ENCODE measurements around the gene OCLN. TPM values are rescaled to one million over a fixed set of nuclear protein-coding genes. Genes with fewer than 3 reads are reported as not detected.
"Not testable (repeated sequence)": the region's sequence is repeated elsewhere in the genome, so short reads cannot be mapped to it uniquely, and the experiment has no call there.

The OCLN gene, protein sequence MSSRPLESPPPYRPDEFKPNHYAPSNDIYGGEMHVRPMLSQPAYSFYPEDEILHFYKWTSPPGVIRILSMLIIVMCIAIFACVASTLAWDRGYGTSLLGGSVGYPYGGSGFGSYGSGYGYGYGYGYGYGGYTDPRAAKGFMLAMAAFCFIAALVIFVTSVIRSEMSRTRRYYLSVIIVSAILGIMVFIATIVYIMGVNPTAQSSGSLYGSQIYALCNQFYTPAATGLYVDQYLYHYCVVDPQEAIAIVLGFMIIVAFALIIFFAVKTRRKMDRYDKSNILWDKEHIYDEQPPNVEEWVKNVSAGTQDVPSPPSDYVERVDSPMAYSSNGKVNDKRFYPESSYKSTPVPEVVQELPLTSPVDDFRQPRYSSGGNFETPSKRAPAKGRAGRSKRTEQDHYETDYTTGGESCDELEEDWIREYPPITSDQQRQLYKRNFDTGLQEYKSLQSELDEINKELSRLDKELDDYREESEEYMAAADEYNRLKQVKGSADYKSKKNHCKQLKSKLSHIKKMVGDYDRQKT
- 19.8 and 45.6 TPM in 2 replicates for total RNA-seq (2014; rRNA removed; shearing (Covaris generic))

- Histone ChIP-seq H3K27ac (peak within 1 kb of the TSS; percentile 62), H3K9me3 (replicated peaks) (no peaks in the 10 kb centered on the region), H3K36me3 (no peaks in the 10 kb centered on the region), H3K27me3 (replicated peaks) (no peaks in the 10 kb centered on the region), H3K4me1 (replicated peaks) (peaks cover 41% of the 10 kb centered on the region), H3K4me3 (peak within 1 kb of the TSS; percentile 75)
- peak; percentile 61 to 67 for DNase-seq (ENCODE audit: low read depth in 1 of 2, low spot score in 2 of 2)
These were observed at the start of gene OCLN for GRCh38 chr5:69492391-69492922. Gene OCLN (plus strand): TSS chr5:69492790. CDS start chr5:69504245, 11,455 bp downstream.

GRCh38 chr5:69444127-69444754 lies 48.3 kb upstream of the OCLN start:
- Histone ChIP-seq H3K27me3 (replicated peaks) (no peaks in the 10 kb centered on the region), H3K36me3 (no peaks in the 10 kb centered on the region), H3K4me3 (no peak overlapping the region), H3K4me1 (replicated peaks) (no peaks in the 10 kb centered on the region), H3K27ac (no peak overlapping the region), H3K9me3 (replicated peaks) (no peaks in the 10 kb centered on the region)
- DNase-seq (ENCODE audit: low read depth in 1 of 2, low spot score in 2 of 2), result no peak

DNA sequence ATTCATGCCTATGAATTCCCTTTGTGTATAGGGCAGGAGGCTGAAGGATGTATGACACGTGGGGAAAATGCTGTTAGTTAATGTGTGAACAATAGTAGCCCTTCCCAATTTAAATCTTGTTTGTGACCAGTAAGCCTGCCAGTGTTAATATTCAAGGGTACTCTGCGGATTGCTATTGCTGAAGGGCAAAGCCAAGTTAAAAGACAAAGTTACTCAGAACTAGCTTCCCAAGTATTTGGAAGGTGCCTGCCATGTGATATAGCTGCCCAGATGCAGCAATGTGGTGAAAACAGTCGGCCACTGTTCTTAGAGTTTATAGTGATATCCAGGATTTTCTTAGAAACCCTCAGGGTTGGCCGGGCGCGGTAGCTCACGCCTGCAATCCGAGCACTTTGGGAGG lies 43.1 kb upstream of the OCLN start:
- Histone ChIP-seq H3K36me3 (no peaks in the 10 kb centered on the region), H3K4me1 (replicated peaks) (peaks cover 9% of the 10 kb centered on the region), H3K9me3 (replicated peaks) (no peaks in the 10 kb centered on the region), H3K4me3 (no peak overlapping the region), H3K27ac (no peak overlapping the region), H3K27me3 (replicated peaks) (no peaks in the 10 kb centered on the region)
- no peak for DNase-seq (ENCODE audit: low read depth in 1 of 2, low spot score in 2 of 2)

DNA sequence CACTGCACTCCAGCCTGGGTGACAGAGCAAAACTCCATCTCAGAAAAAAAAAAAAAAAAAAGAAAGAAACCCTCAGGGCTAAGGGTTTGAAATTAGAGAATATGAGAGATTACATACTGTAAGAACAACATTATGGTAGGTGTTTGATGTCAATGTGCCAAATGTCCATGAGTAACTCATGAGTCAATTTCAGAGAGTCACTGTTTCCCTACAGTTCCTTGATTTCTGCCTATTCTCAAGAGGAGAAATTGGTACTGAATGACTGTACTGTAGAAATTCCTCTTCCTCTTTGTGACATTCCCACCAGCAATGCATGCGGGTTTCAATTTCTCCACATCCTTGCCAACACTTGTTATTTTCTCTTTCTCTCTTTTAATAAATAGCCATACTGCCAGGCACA lies 42.5 kb upstream of the OCLN start:
- peak in 1 of 2 experiments; percentile 64 for DNase-seq (ENCODE audit: low read depth in 1 of 2, low spot score in 2 of 2)
- Histone ChIP-seq H3K36me3 (no peaks in the 10 kb centered on the region), H3K9me3 (replicated peaks) (no peaks in the 10 kb centered on the region), H3K27me3 (replicated peaks) (no peaks in the 10 kb centered on the region), H3K4me3 (no peak overlapping the region), H3K27ac (peak overlapping the region; percentile 44; the same call in 1 of the 2 replicates), H3K4me1 (replicated peaks) (peaks cover 10% of the 10 kb centered on the region)

GRCh38 chr5:69450527-69450926 lies 42.1 kb upstream of the OCLN start:
- peak overlapping the region; percentile 44; the same call in 1 of the 2 replicates for H3K27ac ChIP-seq
- not testable (repeated sequence) for H3K9me3 ChIP-seq (replicated peaks); H3K27me3 ChIP-seq (replicated peaks); DNase-seq (ENCODE audit: low read depth in 1 of 2, low spot score in 2 of 2); H3K4me3 ChIP-seq; H3K4me1 ChIP-seq (replicated peaks); H3K36me3 ChIP-seq

- no peaks in the 10 kb centered on the region for H3K27me3 ChIP-seq (replicated peaks)
- no peak for DNase-seq (ENCODE audit: low read depth in 1 of 2, low spot score in 2 of 2)
- H3K4me1 ChIP-seq (replicated peaks), result peaks cover 10% of the 10 kb centered on the region
- no peak overlapping the region for H3K4me3 ChIP-seq
- H3K36me3 ChIP-seq, result no peaks in the 10 kb centered on the region
- H3K27ac ChIP-seq, result no peak overlapping the region
- no peaks in the 10 kb centered on the region for H3K9me3 ChIP-seq (replicated peaks)
These were observed 40.5 kb upstream of the OCLN start for GRCh38 chr5:69451941-69452647.

DNA sequence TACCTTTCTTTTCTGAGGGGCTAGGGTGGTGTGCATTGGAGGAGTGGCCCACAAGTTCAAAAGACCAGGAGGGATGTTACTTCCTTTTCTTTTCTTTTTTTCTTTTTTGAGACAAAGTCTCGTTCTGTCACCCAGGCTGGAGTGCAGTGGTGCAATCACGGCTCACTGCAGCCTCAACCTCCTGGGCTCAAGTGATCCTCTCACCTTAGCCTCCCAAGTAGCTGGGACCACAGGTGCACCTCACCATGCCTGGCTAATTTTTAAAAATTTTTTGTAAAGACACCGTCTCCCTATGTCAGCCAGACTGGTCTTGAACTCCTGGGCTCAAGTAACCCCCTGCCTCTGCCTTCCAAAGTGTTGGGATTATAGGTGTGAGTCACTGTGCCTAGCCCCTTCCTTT lies 39.1 kb upstream of the OCLN start:
- not testable (repeated sequence) for H3K36me3 ChIP-seq; H3K9me3 ChIP-seq (replicated peaks); H3K27ac ChIP-seq; DNase-seq (ENCODE audit: low read depth in 1 of 2, low spot score in 2 of 2); H3K4me3 ChIP-seq; H3K4me1 ChIP-seq (replicated peaks); H3K27me3 ChIP-seq (replicated peaks)

- no peak for DNase-seq (ENCODE audit: low read depth in 1 of 2, low spot score in 2 of 2)
- Histone ChIP-seq H3K27me3 (replicated peaks) (no peaks in the 10 kb centered on the region), H3K4me1 (replicated peaks) (peaks cover 10% of the 10 kb centered on the region), H3K36me3 (no peaks in the 10 kb centered on the region), H3K9me3 (replicated peaks) (no peaks in the 10 kb centered on the region), H3K27ac (no peak overlapping the region), H3K4me3 (no peak overlapping the region)
These were observed 37.9 kb upstream of the OCLN start for GRCh38 chr5:69454460-69455249.

DNA sequence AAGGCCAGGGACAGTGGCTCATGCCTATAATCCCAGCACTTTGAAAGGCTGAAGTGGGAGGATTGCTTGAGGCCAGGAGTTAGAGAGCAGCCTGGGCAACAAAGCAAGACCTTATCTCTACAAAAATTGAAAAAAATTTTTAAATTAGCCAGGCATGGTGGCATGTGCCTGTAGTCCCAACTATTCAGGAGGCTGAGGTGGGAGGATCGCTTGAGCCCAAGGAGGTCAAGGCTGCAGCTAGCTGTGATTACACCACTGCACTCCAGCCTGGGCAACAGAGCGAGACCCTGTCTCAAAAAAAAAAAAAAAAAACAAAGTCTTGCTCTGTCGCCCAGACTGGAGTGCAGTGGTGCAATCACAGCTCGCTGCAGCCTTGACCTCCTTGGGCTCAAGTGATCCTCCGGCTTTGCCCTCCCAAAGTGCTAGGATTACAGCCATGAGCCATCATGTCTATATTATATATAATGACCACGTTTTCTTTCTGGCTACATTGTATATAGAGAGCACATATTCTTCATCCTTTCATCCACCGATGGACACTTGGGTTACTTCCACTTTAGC lies 37.1 kb upstream of the OCLN start:
- not testable (repeated sequence) for H3K27me3 ChIP-seq (replicated peaks); H3K4me1 ChIP-seq (replicated peaks); H3K36me3 ChIP-seq; H3K27ac ChIP-seq; H3K4me3 ChIP-seq; DNase-seq (ENCODE audit: low read depth in 1 of 2, low spot score in 2 of 2); H3K9me3 ChIP-seq (replicated peaks)

GRCh38 chr5:69462170-69462569 lies 30.4 kb upstream of the OCLN start:
- Histone ChIP-seq H3K4me1 (replicated peaks) (no peaks in the 10 kb centered on the region), H3K36me3 (no peaks in the 10 kb centered on the region), H3K27me3 (replicated peaks) (no peaks in the 10 kb centered on the region), H3K9me3 (replicated peaks) (no peaks in the 10 kb centered on the region), H3K4me3 (no peak overlapping the region), H3K27ac (no peak overlapping the region)
- no peak for DNase-seq (ENCODE audit: low read depth in 1 of 2, low spot score in 2 of 2)

GRCh38 chr5:69466375-69466774 lies 26.2 kb upstream of the OCLN start:
- DNase-seq (ENCODE audit: low read depth in 1 of 2, low spot score in 2 of 2); H3K4me3 ChIP-seq; H3K27ac ChIP-seq; H3K36me3 ChIP-seq; H3K27me3 ChIP-seq (replicated peaks); H3K9me3 ChIP-seq (replicated peaks); H3K4me1 ChIP-seq (replicated peaks): not testable (repeated sequence)

DNA sequence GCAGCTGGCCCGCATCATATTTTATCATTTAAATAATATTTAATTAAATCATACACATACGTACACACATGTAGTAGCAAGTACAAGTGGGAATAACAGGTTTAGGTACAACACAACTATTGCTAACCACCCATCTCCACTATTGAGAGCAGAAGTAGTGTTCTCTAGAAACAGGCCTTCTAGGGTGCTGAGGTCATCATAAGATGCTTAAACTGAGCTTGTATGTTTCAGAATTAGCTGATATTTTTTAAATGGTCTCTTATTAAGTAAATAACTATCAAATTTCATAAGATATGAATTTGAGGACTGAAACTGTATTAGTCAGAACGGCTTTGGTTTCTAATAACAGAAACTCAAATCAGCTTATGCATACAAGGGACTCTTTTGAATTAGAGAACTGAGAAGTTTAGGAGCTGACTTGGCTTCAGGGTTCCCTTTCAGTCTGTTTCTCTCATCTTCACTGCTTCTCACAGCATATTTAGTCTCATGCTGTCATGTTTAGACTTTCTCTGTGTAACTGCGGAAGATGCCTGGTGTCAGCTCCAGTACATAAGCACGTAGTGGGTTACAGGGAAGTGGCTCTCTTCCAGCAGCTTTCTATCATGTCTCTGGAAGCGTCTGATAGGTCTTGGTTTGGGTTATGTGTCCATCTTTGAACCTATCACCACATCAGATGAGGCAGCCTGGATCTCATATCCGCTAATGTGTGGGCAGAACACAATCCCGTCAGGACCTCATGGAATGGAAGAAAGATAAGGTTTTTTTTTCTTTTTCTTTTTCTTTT lies 25.0 kb upstream of the OCLN start:
- no peak for DNase-seq (ENCODE audit: low read depth in 1 of 2, low spot score in 2 of 2)
- Histone ChIP-seq H3K36me3 (no peaks in the 10 kb centered on the region), H3K4me1 (replicated peaks) (no peaks in the 10 kb centered on the region), H3K27me3 (replicated peaks) (no peaks in the 10 kb centered on the region), H3K9me3 (replicated peaks) (no peaks in the 10 kb centered on the region), H3K27ac (no peak overlapping the region), H3K4me3 (no peak overlapping the region)

All from SJSA1 (cell line).